Common myeloid progenitor, CD34-positive (primary cell): Measurements from ENCODE around the gene CASZ1.

Experiments used
- CTCF ChIA-PET: fragments of 350-600 bp; sonication (Branson Sonifier 250); formaldehyde crosslinking; loops from one replicate; lab custom pipeline; 2021; ENCODE audit warnings: antibody characterized with exemption; lab: Charles Lee
- POLR2A ChIA-PET: fragments of 350-600 bp; sonication (Branson Sonifier 250); formaldehyde crosslinking; loops from one replicate; lab custom pipeline; 2021; ENCODE audit warnings: antibody characterized with exemption; lab: Charles Lee
- DNase-seq, 3 donors: peaks; one replicate each; pipeline versions ENCODE4 v3.0.0 to v3.0.0-alpha.2; 2013
- H3K27ac ChIP-seq, 2 experiments: 1 replicate in 1 of 2; 2 replicates in 1 of 2; pipeline ENCODE4 v1.7.0; 2013; ENCODE audit warnings: inconsistent platforms in 2 of 2, low read length in 2 of 2, mild to moderate bottlenecking in 2 of 2, low read depth in 1 of 2, moderate library complexity in 1 of 2; ENCODE audit not compliant: severe bottlenecking in 2 of 2, insufficient read depth in 1 of 2, poor library complexity in 1 of 2
- H3K27me3 ChIP-seq, 5 experiments: replicated peaks in 2 of 5; 1 replicate in 3 of 5; 2 replicates in 2 of 5; pipeline versions ENCODE4 v1.6.1 to v1.7.0; 2013; ENCODE audit warnings: low read length in 4 of 5, mild to moderate bottlenecking in 2 of 5, moderate library complexity in 2 of 5, inconsistent platforms in 1 of 5; ENCODE audit not compliant: insufficient read depth in 5 of 5, control insufficient read depth in 4 of 5
- H3K36me3 ChIP-seq, 4 experiments: 1 replicate in 2 of 4; 2 replicates in 2 of 4; pipeline versions ENCODE4 v1.6.1 to v1.7.0; 2013; ENCODE audit warnings: low read length in 3 of 4, control low read depth in 1 of 4, mild to moderate bottlenecking in 1 of 4; ENCODE audit not compliant: control insufficient read depth in 4 of 4, insufficient read depth in 4 of 4
- H3K4me1 ChIP-seq, 4 experiments: 1 replicate in 3 of 4; 2 replicates in 1 of 4; pipeline versions ENCODE4 v1.6.1 to v1.7.1; 2013; ENCODE audit warnings: low read length in 3 of 4, mild to moderate bottlenecking in 3 of 4, control low read depth in 1 of 4, inconsistent platforms in 1 of 4, moderate library complexity in 1 of 4; ENCODE audit not compliant: control insufficient read depth in 4 of 4, insufficient read depth in 4 of 4; ENCODE audit errors: control extremely low read depth in 1 of 4
- H3K4me3 ChIP-seq, 7 experiments: 1 replicate in 4 of 7; 2 replicates in 3 of 7; pipeline versions ENCODE4 v1.5.1 to v1.7.0; 2013; ENCODE audit warnings: mild to moderate bottlenecking in 7 of 7, low read length in 6 of 7, moderate library complexity in 6 of 7, inconsistent platforms in 2 of 7, low read depth in 2 of 7, control low read depth in 1 of 7; ENCODE audit not compliant: insufficient read depth in 4 of 7, control insufficient read depth in 1 of 7; ENCODE audit errors: extremely low read depth in 1 of 7
- H3K9me3 ChIP-seq, 5 experiments: 1 replicate in 4 of 5; 2 replicates in 1 of 5; pipeline versions ENCODE4 v1.6.1 to v1.7.1; 2013; ENCODE audit warnings: low read length in 4 of 5, mild to moderate bottlenecking in 2 of 5, inconsistent platforms in 1 of 5, low read depth in 1 of 5, moderate library complexity in 1 of 5; ENCODE audit not compliant: control insufficient read depth in 4 of 5, insufficient read depth in 2 of 5; ENCODE audit errors: control extremely low read depth in 1 of 5
- WGBS: methylation state at CpG from one replicate; pipeline ENCODE4 v1.1.5; 2013; ENCODE audit not compliant: insufficient coverage; 5-methylcytosine and 5-hydroxymethylcytosine counted together

The CASZ1 gene

GRCh38 chr1:10599194-10599861 is 197.1 kb downstream of the CASZ1 start:
- 100% methylated on average over 4 of the region's 6 CpGs for WGBS
- H3K4me3 ChIP-seq, result no peak overlapping the region
- CTCF ChIA-PET, result no interaction called here
- H3K36me3 ChIP-seq, result peaks cover 2 to 17% (median 10%) of the 10 kb centered on the region in 4 experiments
- no peaks in the 10 kb centered on the region for H3K9me3 ChIP-seq
- no peak overlapping the region for H3K27ac ChIP-seq
- H3K27me3 ChIP-seq, result no peaks in the 10 kb centered on the region
- no peaks in the 10 kb centered on the region for H3K4me1 ChIP-seq
- DNase-seq, result no peak
- POLR2A ChIA-PET, result no interaction called here

GRCh38 chr1:10598389-10598702 is 198.1 kb downstream of the CASZ1 start:
- DNase-seq, result no peak
- POLR2A ChIA-PET, result no interaction called here
- 100% methylated on average over 1 of the region's 6 CpGs for WGBS
- Histone ChIP-seq H3K4me3 (no peak overlapping the region), H3K4me1 (no peaks in the 10 kb centered on the region), H3K9me3 (no peaks in the 10 kb centered on the region), H3K36me3 (peaks cover 2 to 14% (median 10%) of the 10 kb centered on the region in 4 experiments), H3K27me3 (no peaks in the 10 kb centered on the region), H3K27ac (no peak overlapping the region)
- CTCF ChIA-PET, result no interaction called here

GRCh38 chr1:10597492-10598388 is 198.7 kb downstream of the CASZ1 start:
- ChIA-PET POLR2A (no interaction called here), CTCF (no interaction called here)

GRCh38 chr1:10596780-10597179 is 199.7 kb downstream of the CASZ1 start:
- Histone ChIP-seq H3K27ac (no peak overlapping the region), H3K4me3 (no peak overlapping the region), H3K4me1 (peaks cover 0 to under 1% (median 0%) of the 10 kb centered on the region in 4 experiments), H3K9me3 (no peaks in the 10 kb centered on the region), H3K36me3 (peaks cover 2 to 11% (median 8%) of the 10 kb centered on the region in 4 experiments), H3K27me3 (no peaks in the 10 kb centered on the region)
- ChIA-PET CTCF (no interaction called here), POLR2A (no interaction called here)
- DNase-seq, result no peak
- 94% methylated on average over 3 of the region's 6 CpGs for WGBS

More at GRCh38 chr1:10597492-10598388, 198.7 kb downstream of the CASZ1 start:
- Histone ChIP-seq H3K4me1 (no peaks in the 10 kb centered on the region), H3K27ac (no peak overlapping the region), H3K9me3 (no peaks in the 10 kb centered on the region), H3K4me3 (no peak overlapping the region), H3K27me3 (no peaks in the 10 kb centered on the region), H3K36me3 (peaks cover 2 to 12% (median 9%) of the 10 kb centered on the region in 4 experiments)
- WGBS, result 94% methylated on average over 11 of the region's 13 CpGs
- DNase-seq, result no peak

- ChIA-PET CTCF (interaction anchor here (0.6 kb wide), 1 partner anchor 1051 kb away, joined by 3 read pairs; no protein-coding TSS in a partner anchor), POLR2A (no interaction called here)
- no peak overlapping the region for H3K27ac ChIP-seq
- peaks cover 2 to 6% (median 4%) of the 10 kb centered on the region in 4 experiments for H3K36me3 ChIP-seq
- H3K4me3 ChIP-seq, result no peak overlapping the region
- H3K27me3 ChIP-seq, result no peaks in the 10 kb centered on the region
- H3K4me1 ChIP-seq, result peaks cover 0 to 15% (median 0%) of the 10 kb centered on the region in 4 experiments
- no peaks in the 10 kb centered on the region for H3K9me3 ChIP-seq
- DNase-seq, result no peak
- 98% methylated on average over 8 of the region's 9 CpGs for WGBS
These were observed 201.7 kb downstream of the CASZ1 start for GRCh38 chr1:10594595-10595223.

GRCh38 chr1:10593750-10594149 is 202.7 kb downstream of the CASZ1 start:
- Histone ChIP-seq H3K36me3 (peaks cover 0 to 3% (median 1%) of the 10 kb centered on the region in 4 experiments), H3K27me3 (no peaks in the 10 kb centered on the region), H3K27ac (no peak overlapping the region), H3K9me3 (no peaks in the 10 kb centered on the region), H3K4me3 (no peak overlapping the region), H3K4me1 (peaks cover 0 to 15% (median 0%) of the 10 kb centered on the region in 4 experiments)
- CTCF ChIA-PET, result no interaction called here
- POLR2A ChIA-PET, result no interaction called here
- 100% methylated on average over 1 of the region's 11 CpGs for WGBS
- no peak for DNase-seq
